NCI-H510A treated with DMSO at 0.1 percent for 48 hours (cell line): ENCODE results near the gene BTBD7.

Source experiments
- DNase-seq: peaks from one replicate; lab custom pipeline; 2025; lab: John Stamatoyannopoulos, UW

Gene BTBD7

DNA sequence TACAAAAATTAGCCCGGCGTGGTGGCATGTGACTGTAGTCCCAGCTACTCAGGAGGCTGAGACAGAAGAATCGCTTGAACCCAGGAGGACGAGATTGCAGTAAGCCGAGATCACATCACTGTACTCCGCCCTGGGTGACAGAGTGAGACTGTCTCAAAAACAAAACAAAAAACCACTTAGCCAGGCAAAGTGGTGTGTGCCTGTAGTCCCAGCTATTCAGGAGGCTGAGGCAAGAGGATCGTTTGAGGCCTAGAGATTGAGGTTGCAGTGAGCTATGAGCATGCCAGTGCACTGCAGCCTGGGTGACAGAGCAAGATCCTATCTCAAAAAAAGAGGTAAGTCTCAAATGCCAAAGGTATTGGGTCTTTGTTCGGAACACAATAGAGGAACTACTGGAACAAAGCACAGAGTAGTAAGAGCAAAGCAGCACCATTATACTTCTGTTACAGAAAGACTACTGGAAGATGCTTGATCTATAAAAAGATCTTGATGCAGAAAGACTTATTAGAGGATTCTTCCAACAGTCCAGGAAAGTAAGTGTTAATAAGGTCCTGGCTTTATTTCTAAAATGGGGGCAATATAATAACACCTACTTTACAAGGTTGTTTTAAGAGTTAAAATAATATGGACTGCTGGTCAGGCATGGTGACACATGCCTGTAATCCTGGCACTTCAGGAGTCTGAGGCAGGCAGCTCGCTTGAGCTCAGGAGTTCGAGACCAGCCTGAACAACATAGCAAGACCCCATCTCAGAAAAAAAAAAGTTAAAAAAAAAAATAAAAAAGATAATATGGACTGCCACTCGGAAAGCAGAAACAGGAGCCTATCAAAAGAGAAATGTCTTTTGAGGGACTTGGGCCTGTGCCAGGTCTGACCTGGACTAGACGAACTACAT, 29.9 kb downstream of the BTBD7 start:
- no peak for DNase-seq

DNA sequence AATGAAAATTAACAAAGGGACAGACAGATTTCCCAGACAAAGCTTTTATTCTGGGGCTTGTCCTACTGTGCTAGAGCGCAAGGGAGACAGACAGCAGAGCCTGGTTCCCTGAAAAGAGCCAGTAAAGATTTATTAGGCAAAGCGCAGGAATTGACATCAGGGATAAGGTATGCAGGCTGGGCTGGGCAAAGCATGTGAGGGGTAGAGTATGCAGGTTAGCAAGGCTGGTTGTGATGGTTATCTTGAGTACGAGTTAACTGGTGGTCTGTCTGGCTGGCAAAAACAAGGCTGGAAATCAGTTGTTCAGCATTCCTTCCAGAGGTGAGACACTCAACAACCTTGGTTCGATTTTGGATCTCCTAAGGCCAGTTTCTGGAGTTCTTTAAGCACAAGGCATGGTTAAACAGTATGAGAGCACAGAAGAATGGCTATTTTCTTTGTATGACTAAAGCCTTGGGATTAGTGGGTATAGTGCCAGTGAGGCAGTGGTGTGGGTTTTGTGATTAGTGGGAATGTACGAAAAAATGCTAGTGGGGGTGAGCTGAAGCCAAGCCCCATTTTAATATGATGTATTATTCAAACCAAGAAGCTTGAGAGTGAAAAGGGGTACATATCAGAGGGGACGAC, 30.9 kb downstream of the BTBD7 start:
- DNase-seq: no peak

DNA sequence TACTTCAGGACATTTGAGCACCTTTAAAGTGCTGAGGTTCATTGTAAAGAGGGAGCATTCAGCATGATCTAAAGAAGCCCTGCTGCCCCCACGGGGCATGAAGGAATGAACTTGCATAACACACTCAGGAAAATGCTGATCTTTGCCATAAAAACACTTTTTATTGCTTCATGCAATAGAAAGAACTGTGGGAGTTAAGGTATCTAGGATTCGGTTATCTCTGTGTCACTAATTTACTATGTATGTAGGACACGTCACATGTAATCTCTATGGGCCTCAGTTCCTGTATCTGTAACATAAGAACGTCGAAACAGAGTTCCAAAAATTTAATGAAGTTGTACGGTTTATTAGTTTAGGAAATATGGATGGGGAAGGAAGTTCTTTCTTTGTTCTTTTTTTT, 33.0 kb downstream of the BTBD7 start:
- DNase-seq: no peak

DNA sequence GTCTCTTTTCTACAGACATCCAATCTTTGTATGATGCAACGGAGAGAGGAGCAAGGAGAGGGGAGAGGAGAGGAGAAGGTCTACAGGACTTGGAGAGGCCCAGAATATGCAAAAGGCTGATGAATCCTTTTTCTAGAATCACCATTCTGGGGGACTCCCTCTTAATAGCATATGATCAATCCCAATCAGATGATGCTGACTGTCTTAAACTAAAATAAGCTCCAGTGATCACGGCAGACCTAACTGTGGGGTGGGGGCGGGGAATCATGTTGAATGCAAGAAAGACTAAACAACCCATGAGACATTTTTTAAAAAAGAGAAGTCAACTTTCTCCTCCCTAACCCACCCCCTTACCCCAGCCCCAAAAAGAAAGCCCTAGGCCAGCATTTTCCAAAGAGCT, 33.4 kb downstream of the BTBD7 start:
- no peak for DNase-seq

DNA sequence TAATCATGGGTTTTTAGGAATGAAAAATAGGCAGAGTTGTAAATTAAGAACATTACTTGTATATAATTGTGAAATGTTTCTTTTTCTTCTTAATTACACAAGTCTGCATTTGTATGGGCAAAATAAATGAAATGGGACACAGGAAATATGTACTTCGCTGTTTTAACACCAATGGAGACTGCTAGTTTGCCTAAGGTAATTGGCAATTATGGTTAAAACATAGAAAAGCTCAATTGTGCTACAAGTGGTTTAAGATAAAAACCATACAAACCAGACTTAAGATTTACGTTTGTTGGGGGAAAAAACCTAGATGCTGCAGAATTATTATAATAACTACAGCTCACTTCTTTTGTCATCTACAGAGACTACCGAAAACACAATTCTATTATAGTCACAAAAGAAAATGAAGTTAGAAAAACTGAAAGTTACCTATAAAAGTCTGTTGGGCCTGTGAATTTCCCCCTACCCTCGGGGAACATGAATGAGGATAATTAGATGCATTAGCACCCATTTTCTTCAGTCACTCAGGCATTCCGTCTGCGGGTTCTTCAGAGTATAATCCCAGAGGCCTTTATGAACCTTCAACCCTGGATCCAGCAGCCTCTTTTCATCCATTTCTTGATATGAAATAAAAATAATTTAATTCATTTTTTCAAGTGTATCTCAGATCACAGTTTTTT, 37.2 kb downstream of the BTBD7 start:
- DNase-seq: no peak

DNA sequence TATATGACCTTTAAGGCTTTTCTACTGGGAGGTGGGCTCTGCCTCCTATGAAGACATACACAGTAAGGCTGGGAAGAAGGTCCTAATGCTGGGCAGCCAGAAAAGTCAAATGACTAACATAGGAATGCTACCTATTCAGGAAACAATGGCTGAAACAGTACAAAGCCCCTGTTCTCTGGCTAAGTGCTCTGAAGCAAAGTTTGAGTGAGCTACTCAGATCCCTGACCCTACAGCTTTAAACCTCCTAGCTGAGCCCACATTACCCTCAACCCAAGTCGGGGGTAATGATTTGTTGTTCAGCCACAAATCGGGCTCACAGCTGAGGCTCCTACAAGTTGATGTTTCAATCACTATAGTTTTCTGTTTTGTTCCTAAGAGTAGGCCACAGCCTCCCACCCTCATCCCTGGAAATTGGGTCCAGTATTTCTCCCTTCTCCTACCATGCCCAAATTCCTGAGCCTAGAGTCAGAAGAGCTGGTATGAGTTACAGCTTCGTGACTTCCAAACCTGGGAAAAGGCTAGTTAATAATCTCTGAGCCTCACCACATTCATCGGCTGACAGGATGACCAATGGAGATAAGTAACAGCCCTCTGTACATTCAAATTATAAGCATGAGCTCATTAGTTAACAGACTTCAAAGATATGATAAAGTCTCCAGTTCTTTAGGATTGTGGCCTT, 46.5 kb downstream of the BTBD7 start:
- DNase-seq: no peak

DNA sequence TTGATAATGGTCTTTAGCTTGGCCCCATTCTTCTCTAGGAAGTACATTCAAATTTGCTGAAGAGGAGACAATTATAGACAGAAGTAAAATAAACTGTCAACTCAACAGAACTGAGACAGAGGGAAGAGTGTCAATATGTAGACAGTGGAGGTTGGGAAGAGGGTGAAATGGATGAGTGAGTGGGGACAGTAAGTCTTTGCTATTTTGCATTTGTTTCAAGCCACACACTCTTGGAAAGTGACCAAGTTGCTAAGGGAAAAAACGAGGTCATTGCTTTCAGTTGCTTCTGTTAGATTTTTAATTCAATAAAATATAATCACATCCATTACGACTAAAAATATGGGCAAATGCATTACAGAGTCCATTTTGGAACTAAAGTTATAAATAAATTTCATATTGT, 47.8 kb downstream of the BTBD7 start:
- no peak for DNase-seq

DNA sequence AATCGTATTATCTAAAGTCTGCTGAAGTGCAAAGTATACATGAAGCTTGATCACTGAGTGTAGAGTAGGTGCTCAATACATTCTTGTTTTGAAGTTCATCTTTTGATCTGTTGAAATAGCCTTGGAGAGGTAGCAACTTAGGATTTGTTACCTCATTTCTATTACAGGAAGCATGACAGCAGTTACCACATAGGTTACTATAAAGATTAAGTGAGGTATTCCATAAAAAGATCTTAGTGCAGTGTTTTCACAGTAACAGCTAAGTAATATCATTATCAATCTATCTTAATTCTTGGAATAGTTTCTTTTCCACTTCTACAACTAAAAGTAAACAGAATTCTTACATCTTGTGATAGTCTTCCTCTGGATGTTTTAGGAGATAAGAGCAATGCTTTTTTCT, 50.9 kb downstream of the BTBD7 start:
- DNase-seq: no peak

DNA sequence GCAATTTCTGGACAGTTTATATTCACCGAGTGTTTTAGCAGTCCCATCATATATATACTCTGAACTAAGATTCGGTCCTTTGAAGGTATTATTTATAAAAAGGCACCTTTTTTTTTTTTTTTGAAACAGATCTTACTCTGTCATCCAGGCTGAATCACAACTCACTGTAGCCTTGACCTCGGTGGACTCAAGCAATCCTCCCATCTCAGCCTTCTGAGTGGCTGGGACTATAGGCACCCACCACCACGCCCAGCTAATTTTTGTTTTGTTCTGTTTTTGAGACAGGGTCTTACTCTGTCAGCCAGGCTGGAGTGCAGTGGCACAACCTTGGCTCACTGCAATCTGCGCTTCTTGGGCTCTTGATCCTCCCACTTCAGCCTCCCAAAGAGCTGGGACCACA, 52.1 kb downstream of the BTBD7 start:
- DNase-seq: no peak

DNA sequence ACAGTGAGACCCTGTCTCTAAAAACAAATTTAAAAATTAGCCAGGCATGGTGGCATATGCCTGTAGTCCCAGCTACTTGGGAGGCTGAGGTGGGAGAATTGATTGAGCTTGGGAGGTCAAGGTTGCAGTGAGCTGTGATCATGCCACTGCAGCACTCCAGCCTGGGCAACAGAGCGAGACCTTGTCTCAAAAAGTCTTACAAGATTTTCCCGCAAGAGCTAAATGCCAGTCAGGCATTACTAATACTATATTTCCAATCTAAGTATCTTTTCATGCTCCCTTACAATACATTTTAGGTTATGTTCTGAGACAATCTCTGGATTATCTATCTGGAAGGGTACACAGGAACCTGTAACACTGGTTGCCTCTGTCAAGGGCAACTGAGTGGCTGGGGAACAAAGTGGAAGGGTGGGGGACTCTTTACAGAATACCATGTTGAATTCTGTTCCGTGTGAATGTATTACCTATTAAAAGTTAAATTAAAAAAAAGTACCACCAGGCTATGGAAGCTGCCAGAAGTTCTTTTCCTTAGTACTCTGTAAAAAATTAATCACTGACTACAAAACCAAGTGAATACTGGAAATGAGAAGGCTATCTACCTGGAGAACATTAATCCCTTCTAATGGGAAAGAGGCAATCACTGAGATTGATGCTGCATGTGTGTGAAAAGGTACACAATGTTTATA, 56.7 kb downstream of the BTBD7 start:
- DNase-seq: no peak

DNA sequence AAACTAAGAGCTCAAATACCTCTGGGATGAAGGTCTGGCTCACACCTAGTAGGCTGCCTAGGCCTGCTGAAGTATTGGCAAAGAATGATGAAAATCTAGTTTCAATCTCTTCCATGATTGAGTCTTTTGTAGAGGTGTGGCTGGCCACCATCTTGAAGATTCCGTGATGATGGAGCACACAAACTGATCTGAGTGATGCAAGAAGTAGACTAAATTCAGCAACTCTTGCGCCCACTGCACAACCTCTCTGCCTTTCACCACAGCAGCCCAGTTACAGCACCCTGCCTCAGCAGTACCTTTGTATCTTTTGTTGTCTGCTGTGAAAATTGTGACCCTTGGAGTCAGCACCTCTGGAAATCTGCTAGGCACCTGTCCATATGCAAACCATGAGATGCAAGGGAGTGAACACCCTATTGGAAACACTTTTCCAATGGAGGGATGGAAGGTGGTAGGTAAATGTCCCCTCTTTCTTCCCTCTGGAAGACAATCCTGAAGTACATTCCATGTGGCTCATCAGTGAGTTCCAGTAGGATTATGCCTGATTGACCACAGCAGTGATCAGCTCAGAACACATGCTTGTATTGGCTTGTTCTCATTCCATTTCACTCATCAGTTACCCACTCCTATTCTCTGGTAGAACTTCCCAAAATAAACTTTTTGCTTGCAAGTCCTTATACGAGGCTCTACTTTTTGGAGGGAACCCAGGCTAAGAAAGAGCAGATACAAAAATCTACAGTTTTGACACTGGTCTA, 58.6 kb downstream of the BTBD7 start:
- DNase-seq: no peak

DNA sequence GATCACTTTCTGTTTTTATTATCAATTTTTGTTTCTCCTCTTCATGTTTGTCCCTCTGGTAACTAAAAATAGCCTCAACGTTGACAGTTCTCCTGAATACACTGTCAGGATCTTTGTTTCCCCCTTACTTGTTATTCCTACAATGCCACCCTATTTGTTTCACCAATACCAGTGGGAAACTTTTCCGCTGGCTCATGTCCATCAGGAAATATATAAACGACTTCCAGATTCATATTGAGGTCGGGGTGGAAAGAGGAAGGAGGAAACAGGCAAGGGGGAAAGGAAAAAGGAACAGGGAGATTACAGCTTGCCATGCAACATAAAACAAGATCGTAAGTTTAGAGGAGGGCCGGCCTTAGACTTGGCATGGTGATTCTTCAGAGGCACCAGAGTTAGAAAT, 61.7 kb downstream of the BTBD7 start:
- no peak for DNase-seq

DNA sequence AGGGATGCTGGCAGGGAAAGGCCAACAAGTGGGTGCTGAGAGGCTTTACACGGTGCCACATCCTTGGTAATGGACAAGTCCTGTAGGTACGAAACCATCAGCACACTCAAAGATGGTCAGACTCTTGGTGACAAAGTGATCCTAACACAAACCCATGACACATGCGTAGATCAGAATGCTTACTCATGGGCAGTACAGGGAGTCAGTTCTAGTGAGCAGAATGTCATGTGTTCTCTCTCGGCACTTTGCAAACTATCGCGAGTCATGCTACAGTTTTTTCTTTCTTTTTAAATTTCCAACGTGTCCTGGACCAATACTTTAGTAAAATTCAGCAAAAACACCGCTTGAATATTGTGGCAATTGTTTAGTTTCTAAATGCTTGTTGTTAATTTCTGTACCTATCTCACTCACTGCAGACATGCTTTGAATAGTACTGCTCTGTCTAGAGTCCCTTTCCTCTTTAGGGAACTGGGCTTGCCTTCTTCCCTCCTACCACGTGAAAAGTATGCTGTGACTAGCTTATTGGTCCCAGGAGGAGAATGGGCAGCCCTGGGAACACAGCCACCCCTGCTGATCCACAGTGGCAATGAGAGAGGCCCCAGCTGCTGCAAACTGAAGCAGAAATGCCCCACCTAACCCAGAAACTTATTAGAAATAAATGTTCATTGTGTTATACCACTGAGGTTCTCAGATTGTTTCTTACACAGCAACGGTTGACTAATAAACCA, 63.3 kb downstream of the BTBD7 start:
- DNase-seq: no peak

DNA sequence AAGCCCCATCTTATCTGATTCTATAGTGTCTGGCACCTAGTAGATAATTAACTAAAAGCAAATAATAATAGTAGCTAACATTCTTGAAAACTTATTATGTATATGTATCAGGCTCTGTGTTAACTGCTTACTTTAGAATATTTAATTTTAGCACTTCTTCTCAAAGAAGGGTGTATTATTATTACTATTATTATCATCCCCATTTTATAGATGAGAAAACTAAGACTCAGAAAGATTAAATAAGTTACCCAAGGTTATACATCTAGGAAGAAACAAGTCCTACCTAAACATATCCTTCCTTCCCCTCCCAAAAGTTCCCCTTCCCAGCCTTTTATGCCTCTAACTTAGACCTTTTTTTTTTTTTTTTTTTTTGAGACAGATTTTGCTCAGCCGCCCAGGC, 64.4 kb downstream of the BTBD7 start:
- DNase-seq: no peak

DNA sequence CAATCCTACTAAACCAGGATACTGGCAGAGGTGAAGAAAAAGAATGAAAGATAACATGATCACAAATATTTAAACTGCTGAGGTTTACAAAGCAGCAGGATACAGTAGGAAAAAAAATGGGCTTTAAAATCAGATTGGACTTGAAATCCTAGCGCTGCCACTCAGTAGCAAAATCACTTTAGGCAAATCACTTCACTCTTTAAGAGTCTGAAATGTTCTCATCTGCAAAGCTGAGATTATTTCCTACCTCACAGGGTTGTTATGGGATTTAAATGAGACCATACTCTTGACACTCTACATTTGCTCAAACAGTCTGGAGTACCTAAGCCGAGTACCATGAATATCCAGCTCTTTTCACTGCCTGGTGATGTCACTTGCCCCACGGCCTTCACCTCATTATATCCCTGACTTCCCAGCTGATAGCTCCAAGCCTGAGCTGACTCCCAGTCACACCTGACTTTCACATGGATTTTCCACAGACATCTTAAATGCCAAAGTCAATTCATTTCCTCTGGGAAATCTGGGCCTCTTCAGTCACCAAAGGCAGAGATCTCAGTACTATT, 65.6 kb downstream of the BTBD7 start:
- no peak for DNase-seq

DNA sequence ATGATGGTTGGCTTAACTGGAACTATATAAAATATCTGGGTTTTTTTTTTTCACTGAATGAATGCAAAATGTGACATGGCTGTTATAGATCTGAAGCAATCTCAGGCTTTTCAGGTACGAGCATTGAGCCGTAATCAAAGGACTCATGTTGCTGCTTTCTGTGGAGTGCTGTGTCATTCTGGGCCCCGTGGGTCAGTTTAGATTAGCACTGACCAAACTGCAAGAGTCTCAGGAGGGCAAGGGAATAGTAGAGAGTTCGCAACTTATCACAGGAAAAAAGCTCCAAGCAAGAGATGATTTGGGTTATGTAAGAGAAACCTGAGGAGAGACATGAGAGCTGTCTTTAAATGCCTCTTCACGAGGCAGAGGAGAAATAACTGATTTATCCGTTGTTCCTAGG, 66.7 kb downstream of the BTBD7 start:
- no peak for DNase-seq

DNA sequence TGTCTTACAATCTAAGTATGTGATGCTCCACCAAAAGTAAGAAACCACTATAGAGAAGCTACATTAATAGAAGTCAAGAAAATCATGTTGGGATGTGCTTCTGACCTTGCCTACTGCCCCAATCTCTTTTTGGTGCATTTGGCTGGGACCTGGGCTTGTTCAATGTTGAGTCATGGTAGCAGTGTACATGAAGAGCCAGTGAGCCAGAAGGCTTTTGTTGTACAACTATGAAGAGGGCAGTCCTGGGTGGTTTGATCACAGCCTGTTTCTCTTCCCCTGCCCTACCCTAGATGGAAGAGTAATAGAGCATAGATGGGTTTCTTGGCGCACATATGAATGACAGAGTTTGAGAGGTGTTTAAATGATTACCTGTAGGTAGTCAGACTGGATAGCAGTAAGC, 69.4 kb downstream of the BTBD7 start:
- no peak for DNase-seq

DNA sequence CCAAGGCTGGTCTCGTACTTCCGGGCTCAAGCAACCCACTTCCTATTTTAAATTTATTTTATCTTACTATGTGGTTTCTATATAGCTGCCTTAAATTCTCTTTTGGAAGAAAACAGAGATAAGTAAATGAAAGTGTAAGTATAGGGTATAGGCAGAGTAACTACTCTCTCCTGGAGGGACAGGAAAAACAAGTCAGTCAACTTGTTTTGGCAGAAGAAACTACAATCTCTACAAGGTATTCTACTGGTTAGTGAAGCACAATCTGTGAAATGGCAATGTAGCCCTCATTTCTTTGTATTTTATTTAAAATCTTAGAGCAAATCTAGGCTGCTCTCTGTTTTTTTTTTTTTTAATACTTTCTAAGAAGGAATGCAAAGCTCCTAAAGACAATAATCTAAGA, 70.4 kb downstream of the BTBD7 start:
- DNase-seq: no peak

DNA sequence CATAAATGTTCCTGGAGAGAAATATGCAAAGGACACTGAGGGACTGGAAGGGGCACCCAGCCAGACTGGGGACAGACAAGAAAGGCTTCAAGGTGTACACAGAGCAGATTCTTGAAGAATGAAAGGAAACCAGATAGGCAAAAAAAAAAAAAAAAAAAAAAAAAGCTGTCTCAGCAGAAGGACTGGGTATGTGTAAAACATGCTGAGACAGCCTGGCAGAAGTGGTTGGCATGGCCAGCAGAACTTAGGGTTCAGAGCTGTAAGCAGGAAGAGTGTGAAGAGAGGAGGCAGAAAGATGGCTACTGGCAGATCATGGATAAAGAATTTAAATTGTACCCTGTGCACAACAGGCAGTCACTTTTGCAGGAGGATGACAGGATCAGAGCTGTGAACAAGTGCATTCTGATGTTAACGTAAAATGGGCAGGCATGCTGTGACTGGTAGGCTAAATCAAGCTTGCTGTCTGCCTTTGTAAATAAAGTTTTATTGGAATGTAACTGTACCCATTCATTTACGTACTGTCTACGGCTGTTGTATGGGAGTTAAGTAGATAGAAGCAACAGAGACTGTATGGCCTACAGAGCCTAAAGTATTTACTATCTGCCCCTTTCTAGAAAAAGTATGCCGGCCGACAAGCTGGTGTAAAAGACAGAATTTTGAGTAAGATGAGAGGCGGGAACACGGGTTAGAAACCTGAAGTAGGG, 83.6 kb downstream of the BTBD7 start:
- DNase-seq: no peak

DNA sequence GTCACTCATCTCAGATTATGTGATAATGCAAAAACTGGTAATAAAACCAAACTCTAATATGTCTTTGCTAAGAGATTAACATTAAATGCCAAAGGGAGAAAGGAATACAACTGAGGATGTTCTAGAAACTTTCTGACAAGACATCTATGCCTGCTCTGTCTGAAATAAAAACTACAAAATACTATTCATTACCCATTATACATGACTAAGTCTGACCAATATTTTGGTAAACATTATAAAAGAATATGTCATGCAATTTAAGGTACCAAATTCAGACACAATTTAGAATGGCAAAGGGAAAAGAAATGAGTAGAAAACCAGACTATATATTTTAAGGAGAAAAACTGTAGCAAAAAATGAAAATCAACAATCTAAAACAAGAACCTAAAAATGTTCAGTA, 86.3 kb downstream of the BTBD7 start:
- DNase-seq: no peak
